HL-60/S4 treated with phorbol 12-myristate 13-acetate at 8.2 ng/mL for 4 days and 3 days (cell line): ENCODE results near the gene RCAN3.
"Not testable (repeated sequence)": the region's sequence is repeated elsewhere in the genome, so short reads cannot be mapped to it uniquely, and the experiment has no call there.

Experiments used
- in situ Hi-C: fragments of 300-500 bp; cut with MboI; formaldehyde crosslinking; loops from 2 replicates; pipeline ENCODE4 v1.15.0; 2022; ENCODE audit warnings: low sequenced_read_pairs

The RCAN3 gene

GRCh38 chr1:24502709-24503058, at the start of gene RCAN3:
Gene RCAN3, plus strand, starts transcription at chr1:24502836. Its CDS starts 11,537 bp downstream, at chr1:24514373.
- in situ Hi-C loops, result no loop called here

- in situ Hi-C loops, result no loop called here
Observed at GRCh38 chr1:24452922-24453485, 49.6 kb upstream of the RCAN3 start.

- in situ Hi-C loops, result no loop called here
Observed at GRCh38 chr1:24454673-24455072, 48.0 kb upstream of the RCAN3 start.

- in situ Hi-C loops, result no loop called here
Observed at GRCh38 chr1:24455272-24455671, 47.4 kb upstream of the RCAN3 start.

- in situ Hi-C loops, result no loop called here
Observed at GRCh38 chr1:24457866-24458265, 44.8 kb upstream of the RCAN3 start.

- in situ Hi-C loops, result no loop called here
Observed at GRCh38 chr1:24459551-24460266, 42.9 kb upstream of the RCAN3 start.

GRCh38 chr1:24462128-24462527, 40.5 kb upstream of the RCAN3 start:
- in situ Hi-C loops, result not testable (repeated sequence)

GRCh38 chr1:24463776-24464735, 38.6 kb upstream of the RCAN3 start:
- in situ Hi-C loops, result no loop called here

- in situ Hi-C loops, result no loop called here
Observed at GRCh38 chr1:24465099-24465498, 37.5 kb upstream of the RCAN3 start.

GRCh38 chr1:24465638-24466037, 37.0 kb upstream of the RCAN3 start:
- in situ Hi-C loops, result no loop called here

- in situ Hi-C loops, result no loop called here
Observed at GRCh38 chr1:24468685-24469316, 33.8 kb upstream of the RCAN3 start.

- in situ Hi-C loops, result no loop called here
Observed at GRCh38 chr1:24470592-24470991, 32.0 kb upstream of the RCAN3 start.

GRCh38 chr1:24472527-24473251, 29.9 kb upstream of the RCAN3 start:
- in situ Hi-C loops, result no loop called here

- in situ Hi-C loops, result no loop called here
Observed at GRCh38 chr1:24474193-24474592, 28.4 kb upstream of the RCAN3 start.

- in situ Hi-C loops, result no loop called here
Observed at GRCh38 chr1:24475700-24476099, 26.9 kb upstream of the RCAN3 start.

GRCh38 chr1:24476571-24476970, 26.1 kb upstream of the RCAN3 start:
- in situ Hi-C loops, result no loop called here

- in situ Hi-C loops, result no loop called here
Observed at GRCh38 chr1:24477309-24477708, 25.3 kb upstream of the RCAN3 start.

GRCh38 chr1:24481101-24481500, 21.5 kb upstream of the RCAN3 start:
- in situ Hi-C loops, result no loop called here

- in situ Hi-C loops, result no loop called here
Observed at GRCh38 chr1:24481843-24482610, 20.6 kb upstream of the RCAN3 start.

GRCh38 chr1:24483441-24483840, 19.2 kb upstream of the RCAN3 start:
- in situ Hi-C loops, result no loop called here
